Stimulated activated CD8-positive, alpha-beta memory T cell treated with anti-CD3 and anti-CD28 coated beads, Interleukin-15, amount 100 ng/mL, for 24 hours (primary cell): ENCODE results near the gene NAT14.

Experiments
- DNase-seq: peaks from one replicate; pipeline ENCODE4 v3.0.0-alpha.2; 2020; ENCODE audit warnings: low read depth

The NAT14 gene

DNA sequence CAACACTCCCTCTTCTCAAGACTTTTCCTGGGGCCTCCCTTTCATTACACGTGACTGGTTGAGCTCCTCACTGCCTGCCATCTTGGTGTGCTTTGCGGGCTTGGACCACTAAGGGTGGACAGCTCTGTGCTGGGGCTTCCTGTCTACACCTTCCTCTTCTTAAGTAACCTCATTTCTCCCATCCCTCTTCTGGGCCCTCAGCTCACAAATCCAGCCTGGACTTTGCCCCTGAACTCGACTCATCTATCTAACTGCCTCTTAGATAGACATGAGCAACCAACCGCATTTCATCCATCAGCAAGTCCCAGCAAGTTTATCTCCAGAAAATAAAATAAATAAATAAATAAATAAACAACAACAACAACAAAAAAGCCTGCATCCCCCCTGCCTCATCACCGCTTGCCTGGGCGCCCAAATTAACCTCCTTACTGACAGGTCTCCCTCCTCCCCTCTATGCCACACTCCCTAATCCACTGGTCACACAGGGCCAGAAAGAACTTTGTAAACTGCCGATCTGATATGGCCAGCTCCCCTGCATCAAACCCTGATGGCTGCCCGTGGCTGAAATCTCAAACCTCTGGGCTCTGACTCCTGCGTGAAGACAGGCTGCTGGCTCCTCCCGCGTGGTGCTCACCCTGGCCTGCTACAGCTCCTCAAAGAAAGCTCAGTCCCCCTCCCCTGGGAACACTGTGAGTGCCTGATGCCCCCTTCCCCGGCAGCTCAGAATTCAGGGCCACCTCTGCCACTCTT lies 31.3 kb upstream of the NAT14 start:
- no peak for DNase-seq

GRCh38 chr19:55454787-55455243 lies 30.2 kb upstream of the NAT14 start:
- DNase-seq, result no peak

GRCh38 chr19:55455576-55456235 lies 29.3 kb upstream of the NAT14 start:
- no peak for DNase-seq

- DNase-seq, result no peak
Measured at GRCh38 chr19:55456347-55456746, 28.6 kb upstream of the NAT14 start.

DNA sequence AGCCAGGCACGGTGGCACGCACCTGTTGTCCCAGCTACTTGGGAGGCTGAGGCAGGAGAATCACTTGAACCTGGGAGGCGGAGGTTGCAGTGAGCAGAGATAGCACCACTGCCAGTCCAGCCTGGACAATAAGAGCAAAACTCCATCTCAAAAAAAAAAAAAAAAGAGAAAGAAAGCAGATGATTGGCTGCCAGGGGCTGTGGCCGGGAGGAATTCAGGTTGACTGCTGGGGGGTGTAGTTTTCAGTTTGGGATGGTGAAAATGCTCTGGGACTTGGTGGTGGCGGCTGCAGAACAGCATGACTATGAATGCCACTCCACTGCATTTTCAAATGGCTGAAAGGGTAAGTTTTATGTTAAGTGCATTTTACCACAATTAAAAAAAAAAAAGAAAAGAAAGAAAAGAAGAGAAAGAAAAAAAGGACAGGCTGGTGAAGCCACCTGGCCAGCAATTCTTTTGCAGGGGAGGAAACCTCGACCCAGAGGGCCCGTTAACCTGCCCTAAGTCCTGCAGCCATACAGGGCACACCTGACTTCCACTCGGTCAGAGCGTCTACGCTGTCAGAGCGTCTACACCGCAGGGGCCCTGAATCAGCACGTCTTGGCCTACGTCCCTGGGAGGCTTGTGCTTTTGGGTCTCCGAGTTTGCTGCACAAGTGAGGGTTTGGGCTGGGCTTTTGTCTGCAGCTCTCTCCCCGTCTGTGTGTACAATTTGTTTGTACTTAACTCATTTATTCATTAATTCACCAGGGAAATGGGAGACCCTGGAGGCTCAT lies 27.1 kb upstream of the NAT14 start:
- DNase-seq, result no peak

GRCh38 chr19:55459551-55459949 lies 25.4 kb upstream of the NAT14 start:
- no peak for DNase-seq

DNA sequence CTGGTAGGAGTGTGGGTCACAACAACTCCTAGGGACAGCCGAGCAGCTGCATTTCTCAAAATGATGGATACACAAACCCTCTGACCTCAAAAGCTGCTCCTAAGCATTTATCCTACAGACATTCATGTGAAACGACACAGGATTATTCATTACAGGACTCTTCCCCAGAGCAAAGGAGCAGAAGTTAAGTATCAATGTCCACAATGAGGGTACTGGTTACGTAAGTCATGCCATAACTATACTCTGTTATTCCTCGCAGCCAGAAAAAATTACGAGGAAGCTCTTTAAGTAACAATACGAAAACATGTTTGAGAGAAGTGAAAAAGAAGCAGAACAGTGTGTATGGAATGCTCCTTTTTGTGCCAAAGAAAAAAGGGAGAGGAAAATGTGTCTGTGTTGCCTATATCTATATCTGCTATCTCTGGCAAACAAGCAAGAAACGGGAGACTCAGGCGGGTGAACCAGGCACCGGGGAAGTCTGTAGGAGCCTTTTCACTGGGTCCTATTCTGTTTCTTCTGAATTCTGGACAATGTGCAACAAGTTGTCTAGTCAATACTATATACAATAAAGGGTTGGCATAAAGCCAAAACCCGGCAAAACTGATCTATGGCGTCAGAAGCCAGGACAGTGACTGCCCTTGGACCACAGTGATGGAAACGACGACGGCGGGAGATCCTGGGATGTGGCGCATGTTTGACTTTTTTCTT lies 24.9 kb upstream of the NAT14 start:
- DNase-seq, result no peak

DNA sequence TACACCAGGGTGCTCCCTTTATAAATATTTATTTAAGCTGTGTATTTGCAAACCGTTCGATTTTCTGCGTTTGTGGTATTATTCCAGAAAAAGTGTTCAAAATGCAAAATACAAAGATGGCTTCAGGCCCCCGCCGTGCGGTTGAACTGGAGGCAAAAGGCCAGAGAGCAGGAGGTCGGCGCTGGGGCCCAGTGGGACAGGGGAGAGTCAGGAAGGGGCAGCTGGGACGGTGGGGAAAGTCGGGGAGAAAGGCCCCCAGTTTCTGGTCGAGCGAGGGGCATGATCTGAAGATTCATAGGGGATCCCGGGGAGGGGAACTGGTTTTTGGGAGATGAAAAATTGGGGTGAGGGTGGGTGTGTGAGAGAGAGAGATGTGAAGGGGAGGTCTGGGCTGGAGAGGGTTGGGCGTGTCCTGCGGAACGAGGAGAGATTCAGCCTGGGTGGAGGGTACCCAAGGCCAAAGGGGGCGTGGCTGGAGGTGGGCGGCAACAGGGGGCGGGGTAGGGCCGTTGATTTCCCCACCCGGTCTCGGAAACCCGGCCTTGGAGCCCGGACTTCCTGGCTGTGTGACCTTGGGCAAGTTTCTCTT lies 24.2 kb upstream of the NAT14 start:
- DNase-seq, result no peak

DNA sequence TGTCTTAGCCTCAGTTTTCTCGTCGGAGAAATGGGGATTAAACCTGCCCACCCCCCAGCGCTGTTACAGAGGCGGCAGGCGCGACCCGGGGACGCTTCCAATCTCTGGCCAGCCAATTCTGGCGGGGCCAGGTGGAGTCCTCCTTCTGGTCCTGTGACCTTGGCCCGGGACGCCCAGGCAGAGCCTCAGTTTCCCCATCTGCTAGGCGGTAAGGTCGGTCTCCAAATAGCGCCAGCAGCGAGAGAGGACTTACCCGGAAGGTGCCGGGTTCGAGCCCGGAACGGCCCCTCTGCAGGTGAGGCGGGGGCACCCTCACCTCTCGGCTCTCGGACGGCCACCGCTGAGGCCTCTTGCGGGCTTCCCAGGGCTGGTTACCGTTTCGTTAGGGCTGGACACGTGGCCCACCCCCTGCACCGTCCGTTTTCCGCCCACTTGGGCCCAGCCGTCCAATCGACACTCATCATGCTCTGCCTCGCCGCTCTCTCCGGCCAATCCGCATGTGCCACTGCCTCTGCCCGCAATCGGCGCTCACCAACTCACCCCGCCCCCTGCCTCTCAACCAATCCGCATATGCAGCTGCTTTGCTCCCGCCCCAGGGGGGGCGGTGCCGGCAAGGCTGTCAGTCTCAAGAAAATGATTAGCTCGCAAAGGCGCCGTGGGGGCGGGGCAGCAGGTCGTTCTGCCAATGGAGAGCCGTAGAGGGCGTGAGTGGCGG lies 23.6 kb upstream of the NAT14 start, which contains the start of gene ISOC2:
Gene ISOC2, minus strand, starts transcription at position 384 of the 715 bp plus-strand sequence. CDS start 5,156 bp downstream, outside the sequence.
- DNase-seq, result peak; percentile 98

DNA sequence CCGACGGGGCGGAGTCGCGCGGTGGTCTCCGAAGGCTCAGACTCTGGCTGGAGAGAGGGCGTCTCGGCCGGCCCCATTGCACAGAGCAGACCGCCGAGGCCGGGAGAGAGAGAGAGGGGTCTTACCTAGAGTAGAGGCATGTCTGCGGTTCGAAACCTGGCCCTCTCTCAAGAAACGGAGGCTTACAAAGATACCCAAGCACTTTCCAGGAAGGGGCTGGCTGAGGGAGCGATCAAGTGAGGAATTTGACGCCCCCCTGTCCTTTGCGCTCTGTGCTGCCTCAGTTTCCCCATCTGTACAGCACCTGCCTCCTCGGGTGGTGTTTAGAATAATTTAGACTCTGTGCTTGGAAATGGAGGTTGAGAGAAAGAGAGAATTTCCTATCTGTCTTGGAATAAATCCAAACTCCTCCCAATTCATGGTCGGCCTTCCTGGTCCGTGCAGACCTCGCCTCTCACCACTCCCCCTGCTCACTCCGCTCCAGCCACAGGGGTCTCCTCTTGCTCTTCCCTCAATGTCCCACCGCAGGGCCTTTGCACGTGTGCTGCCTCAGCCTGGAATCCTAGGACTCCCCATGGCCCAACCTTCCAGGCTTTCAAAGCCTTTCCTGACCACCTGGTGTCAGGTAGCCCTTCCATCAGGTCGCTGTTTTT lies 22.9 kb upstream of the NAT14 start:
- no peak for DNase-seq

DNA sequence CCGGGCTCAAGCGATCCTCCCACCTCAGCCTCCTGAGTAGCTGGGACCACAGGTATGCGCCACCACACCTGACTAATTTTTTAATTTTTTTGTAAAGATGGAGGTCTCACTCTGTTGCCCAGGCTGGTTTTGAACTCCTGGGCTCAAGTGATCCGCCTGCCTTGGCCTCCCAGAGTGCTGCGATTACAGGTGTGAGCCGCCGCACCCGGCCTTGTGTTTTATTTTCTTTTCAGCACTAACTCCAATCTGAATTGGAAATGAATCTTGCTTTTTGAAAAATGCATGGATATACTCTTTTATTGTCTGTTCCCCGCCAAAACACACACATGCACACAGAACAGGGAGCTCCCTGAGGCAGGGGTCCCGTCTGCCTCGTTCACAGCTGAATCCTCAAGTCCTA lies 22.3 kb upstream of the NAT14 start:
- no peak for DNase-seq

DNA sequence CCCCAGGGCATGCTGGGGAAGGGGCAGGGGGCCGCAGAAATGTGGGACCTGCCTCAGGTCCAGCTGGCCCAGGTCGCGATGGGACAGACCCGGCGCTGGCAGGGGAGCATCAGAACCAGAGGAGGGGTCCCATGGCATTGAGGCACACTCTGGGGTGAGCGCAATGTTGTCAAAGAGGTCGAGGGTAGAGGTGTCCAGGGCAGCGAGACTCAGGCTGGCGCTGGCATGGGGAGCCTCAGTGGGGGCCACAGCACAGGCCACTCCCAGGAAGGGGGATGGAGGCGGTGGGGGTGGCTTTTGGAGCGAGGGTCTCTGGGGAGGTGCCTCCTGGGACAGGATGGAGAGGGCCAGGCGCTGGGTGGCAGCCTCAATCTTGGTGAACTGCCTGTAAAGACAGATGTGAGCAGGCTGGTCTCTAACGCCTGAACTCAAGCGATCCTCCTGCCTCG lies 21.4 kb upstream of the NAT14 start:
- no peak for DNase-seq

DNA sequence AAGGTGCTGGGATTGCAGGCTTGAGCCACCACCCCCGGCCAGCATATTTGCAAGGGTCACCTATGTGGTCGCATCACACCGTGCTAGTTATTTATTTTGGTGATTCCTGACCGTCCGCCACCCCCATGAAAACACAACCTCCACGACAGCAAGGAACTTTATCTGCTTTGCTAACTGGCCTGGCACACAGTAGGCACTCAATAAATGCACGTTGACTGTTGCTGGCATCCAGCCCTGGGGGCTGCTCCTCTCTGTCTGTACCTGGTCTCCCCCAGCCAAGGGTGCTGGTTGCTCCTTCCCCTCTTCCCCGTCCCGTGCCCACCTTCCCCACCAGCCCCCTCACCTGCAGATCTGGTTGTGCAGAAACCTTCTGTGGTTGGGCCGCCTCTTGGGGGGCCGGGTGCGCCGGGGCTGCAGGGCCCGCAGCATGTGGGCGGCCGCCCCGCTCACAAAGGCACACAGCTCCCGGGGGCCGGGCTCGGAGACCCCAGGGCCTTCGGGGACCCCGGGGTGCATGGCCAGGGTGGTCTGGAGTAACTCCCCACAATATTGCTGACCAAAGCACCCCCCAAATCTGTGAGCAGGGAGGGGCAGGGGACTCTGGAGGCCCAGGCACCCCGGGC lies 20.8 kb upstream of the NAT14 start:
- DNase-seq, result no peak

GRCh38 chr19:55464662-55465054 lies 20.3 kb upstream of the NAT14 start, which contains the start of gene C19orf85:
TSS of gene C19orf85 (minus strand) at chr19:55464751. CDS start at chr19:55464554, 197 bp downstream.
- no peak for DNase-seq

- DNase-seq, result no peak
Measured at GRCh38 chr19:55465460-55466240, 19.3 kb upstream of the NAT14 start.

DNA sequence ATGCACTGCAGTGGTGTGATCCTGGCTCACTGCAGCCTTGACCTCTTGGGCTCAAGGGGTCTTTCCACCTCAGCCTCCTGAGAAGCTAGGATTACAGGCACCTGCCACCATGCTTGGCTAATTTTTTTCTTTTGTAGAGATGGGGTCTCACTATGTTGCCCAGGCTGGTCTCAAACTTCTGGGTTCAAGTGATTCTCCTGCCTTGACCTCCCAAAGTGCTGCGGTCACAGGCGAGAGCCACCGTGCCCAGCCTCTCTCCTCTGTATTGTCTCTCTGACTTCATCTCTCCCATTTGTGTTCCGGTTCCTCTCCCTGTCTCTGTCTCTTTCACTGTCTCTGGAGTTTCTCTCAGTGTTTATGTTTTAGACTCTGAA lies 18.8 kb upstream of the NAT14 start:
- no peak for DNase-seq

- DNase-seq, result peak; percentile 73
Measured at GRCh38 chr19:55467236-55468053, 17.5 kb upstream of the NAT14 start.

DNA sequence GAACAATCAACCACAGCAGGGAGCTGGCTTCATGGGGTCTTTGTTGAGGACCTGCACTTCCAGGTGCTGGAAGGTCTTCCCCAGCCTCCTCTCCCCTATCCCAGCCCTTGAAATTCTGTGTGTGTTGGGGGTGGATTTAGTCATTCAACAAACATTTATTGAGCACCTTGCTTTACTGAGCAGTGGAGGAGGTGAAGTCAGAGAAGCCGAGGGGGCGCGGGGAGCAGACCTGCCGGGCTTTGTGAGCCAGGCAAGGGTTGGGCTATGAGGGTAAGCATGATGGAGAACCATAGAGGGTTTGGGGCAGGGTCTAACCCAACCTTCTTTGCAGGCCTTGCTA lies 17.0 kb upstream of the NAT14 start:
- DNase-seq, result no peak
